Iris pigment epithelial cell (primary cell): ENCODE results near the gene DSCAML1.

Experiments used
- DNase-seq: peaks from one replicate; pipeline ENCODE4 v3.0.0-alpha.2; 2011; ENCODE audit warnings: low read depth

Gene DSCAML1

GRCh38 chr11:117761993-117762392, 35.0 kb downstream of the DSCAML1 start:
- no peak for DNase-seq

GRCh38 chr11:117759305-117759704, 37.7 kb downstream of the DSCAML1 start:
- DNase-seq, result no peak

- DNase-seq, result no peak
Measured at GRCh38 chr11:117754030-117754429, 43.0 kb downstream of the DSCAML1 start.

- DNase-seq, result no peak
Measured at GRCh38 chr11:117752721-117753237, 44.2 kb downstream of the DSCAML1 start.

- DNase-seq, result no peak
Measured at GRCh38 chr11:117752071-117752470, 44.9 kb downstream of the DSCAML1 start.

- no peak for DNase-seq
Measured at GRCh38 chr11:117750916-117751662, 45.9 kb downstream of the DSCAML1 start.

- DNase-seq, result no peak
Measured at GRCh38 chr11:117750357-117750756, 46.7 kb downstream of the DSCAML1 start.

GRCh38 chr11:117749541-117749910, 47.5 kb downstream of the DSCAML1 start:
- no peak for DNase-seq

GRCh38 chr11:117748771-117749540, 48.1 kb downstream of the DSCAML1 start:
- no peak for DNase-seq

- DNase-seq, result no peak
Measured at GRCh38 chr11:117747892-117748291, 49.1 kb downstream of the DSCAML1 start.

- DNase-seq, result no peak
Measured at GRCh38 chr11:117745346-117745745, 51.7 kb downstream of the DSCAML1 start.

- DNase-seq, result no peak
Measured at GRCh38 chr11:117744471-117745150, 52.4 kb downstream of the DSCAML1 start.

GRCh38 chr11:117743121-117743815, 53.7 kb downstream of the DSCAML1 start:
- DNase-seq, result no peak

- no peak for DNase-seq
Measured at GRCh38 chr11:117738246-117738957, 58.6 kb downstream of the DSCAML1 start.

GRCh38 chr11:117735350-117735977, 61.6 kb downstream of the DSCAML1 start:
- no peak for DNase-seq

GRCh38 chr11:117734601-117735024, 62.4 kb downstream of the DSCAML1 start:
- DNase-seq, result no peak

- no peak for DNase-seq
Measured at GRCh38 chr11:117733316-117733715, 63.7 kb downstream of the DSCAML1 start.

GRCh38 chr11:117731722-117732290, 65.2 kb downstream of the DSCAML1 start:
- no peak for DNase-seq

- DNase-seq, result no peak
Measured at GRCh38 chr11:117730208-117730800, 66.7 kb downstream of the DSCAML1 start.
